GM10266 (cell line): Measurements from ENCODE around the gene COX20.
"Not testable (repeated sequence)": the region's sequence is repeated elsewhere in the genome, so short reads cannot be mapped to it uniquely, and the experiment has no call there.

Experiments used
- DNase-seq: peaks from one replicate; pipeline ENCODE4 v3.0.0; 2012; ENCODE audit errors: extremely low spot score
- TF ChIP-seq, protein P1 (sequence below): IDR thresholded peaks from 2 replicates; pipeline ENCODE4 v1.5.1; 2012; ENCODE audit warnings: mild to moderate bottlenecking, low read depth; ENCODE audit not compliant: control insufficient read depth, insufficient read depth; ENCODE audit errors: missing control alignments

The COX20 gene

GRCh38 chr1:244794071-244794470 is 41.4 kb upstream of the COX20 start:
- TF ChIP-seq, protein P1, sequence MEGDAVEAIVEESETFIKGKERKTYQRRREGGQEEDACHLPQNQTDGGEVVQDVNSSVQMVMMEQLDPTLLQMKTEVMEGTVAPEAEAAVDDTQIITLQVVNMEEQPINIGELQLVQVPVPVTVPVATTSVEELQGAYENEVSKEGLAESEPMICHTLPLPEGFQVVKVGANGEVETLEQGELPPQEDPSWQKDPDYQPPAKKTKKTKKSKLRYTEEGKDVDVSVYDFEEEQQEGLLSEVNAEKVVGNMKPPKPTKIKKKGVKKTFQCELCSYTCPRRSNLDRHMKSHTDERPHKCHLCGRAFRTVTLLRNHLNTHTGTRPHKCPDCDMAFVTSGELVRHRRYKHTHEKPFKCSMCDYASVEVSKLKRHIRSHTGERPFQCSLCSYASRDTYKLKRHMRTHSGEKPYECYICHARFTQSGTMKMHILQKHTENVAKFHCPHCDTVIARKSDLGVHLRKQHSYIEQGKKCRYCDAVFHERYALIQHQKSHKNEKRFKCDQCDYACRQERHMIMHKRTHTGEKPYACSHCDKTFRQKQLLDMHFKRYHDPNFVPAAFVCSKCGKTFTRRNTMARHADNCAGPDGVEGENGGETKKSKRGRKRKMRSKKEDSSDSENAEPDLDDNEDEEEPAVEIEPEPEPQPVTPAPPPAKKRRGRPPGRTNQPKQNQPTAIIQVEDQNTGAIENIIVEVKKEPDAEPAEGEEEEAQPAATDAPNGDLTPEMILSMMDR, result no peak
- no peak for DNase-seq

DNA sequence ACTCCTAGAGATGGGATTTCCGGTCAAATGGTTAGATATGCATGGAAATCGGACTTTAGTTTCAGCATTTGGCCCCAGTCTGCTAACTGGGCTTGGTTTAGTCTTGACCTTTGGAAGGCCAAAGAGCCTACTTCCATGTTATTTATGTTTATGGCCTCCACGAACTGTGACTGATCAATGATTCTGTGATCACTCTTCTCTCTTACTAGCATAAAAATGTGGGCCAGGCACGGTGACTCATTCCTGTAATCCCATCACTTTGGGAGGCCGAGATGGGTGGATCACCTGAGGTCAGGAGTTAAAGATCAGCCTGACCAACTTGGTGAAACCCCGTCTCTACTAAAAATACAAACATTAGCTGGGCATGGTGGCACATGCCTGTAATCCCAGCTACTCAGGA is 40.9 kb upstream of the COX20 start:
- not testable (repeated sequence) for DNase-seq

DNA sequence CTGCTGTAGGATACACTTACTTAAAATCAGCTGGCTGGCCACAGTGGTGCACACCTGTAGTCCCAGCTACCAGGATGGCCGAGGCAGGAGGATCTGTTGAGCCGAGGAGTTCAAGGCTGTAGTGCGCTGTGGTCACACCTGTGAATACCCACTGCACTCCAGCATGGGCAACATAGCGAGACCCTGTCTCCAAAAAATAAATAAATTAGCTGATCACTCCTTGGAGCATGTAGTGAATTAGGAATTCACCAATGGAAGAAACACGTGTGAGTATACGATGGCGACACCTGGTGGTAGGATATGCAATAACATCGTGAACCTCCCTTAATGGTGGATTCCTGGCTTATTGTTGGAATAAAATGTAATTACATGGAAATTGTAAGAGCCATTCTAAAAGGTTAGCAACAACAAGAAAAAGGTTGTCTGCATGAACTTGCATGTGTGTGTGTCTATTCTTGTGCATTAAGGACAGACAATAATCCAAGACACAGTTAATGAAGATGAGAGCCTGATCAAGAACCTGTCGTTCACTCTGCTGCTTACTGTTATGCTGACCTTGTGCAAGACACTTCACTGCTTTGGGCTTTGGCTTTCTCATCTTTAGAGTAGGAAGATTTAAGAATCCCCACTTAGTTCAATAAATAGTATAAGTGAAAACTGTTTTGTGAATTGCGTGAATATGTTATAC is 38.6 kb upstream of the COX20 start:
- TF ChIP-seq, protein P1, result peak; percentile 86

GRCh38 chr1:244800821-244801220 is 34.6 kb upstream of the COX20 start:
- no peak for DNase-seq
- TF ChIP-seq, protein P1, result no peak

More for the DNA sequence above, 38.6 kb upstream of the COX20 start:
- DNase-seq, result no peak

DNA sequence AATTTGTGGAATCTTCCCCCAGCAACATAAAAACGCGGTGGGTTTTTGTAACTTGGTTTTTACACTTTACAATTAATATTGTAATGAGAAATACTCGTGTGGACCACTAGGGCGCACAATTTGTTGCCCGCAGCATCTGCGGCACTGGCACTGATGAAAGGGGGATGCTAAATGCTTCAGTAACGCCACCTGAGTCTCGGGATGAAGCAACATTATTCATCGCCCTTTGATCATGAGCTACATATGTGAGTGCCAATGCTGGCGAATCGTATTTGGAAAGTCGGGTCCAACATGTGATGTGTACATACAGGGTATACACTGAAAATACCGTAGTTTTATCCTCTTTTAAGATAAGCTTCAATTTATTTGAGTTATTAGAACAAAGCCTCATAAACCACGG is 34.2 kb upstream of the COX20 start:
- TF ChIP-seq, protein P1, result peak; percentile 60
- peak; percentile 71 for DNase-seq

GRCh38 chr1:244802041-244802440 is 33.4 kb upstream of the COX20 start:
- TF ChIP-seq, protein P1, result no peak
- DNase-seq, result peak; percentile 1

DNA sequence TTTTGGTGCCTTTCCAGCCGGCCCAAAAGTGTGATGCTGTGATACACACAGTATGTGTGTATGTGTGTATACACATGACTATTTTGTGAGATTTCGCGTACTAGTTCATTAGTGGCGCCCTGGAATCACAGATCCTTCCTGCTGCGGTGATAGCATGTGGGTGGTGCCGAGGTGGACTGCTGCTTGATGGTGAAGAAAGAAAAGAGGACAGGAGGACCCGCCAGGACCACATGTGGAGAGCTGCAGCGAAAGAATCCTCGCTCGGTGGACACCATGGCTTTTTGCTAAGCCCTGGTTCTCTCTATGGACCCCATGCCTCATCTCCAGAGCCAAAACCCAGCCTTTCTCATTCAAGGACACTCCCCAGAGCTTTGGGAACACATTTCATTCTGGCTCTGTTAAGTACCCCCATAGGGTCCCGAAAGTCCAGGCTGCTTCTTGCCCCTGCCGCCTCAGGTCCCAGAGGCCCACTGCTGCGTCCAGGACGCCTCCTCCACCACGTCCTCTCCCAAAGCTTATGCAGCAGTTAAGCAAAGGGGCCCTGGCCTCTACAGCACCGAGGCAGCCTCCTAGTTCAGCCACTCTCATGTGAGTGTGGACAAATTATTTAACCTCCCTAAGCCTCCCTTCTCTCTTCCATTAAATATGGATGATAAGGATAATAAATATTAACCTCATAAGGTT is 32.8 kb upstream of the COX20 start:
- TF ChIP-seq, protein P1, result no peak

GRCh38 chr1:244804841-244805240 is 30.6 kb upstream of the COX20 start:
- TF ChIP-seq, protein P1, result no peak

More for the DNA sequence above, 32.8 kb upstream of the COX20 start:
- DNase-seq, result no peak

More at GRCh38 chr1:244804841-244805240, 30.6 kb upstream of the COX20 start:
- no peak for DNase-seq
